ENCODE measurements around the gene FKBP15.
"Not testable (repeated sequence)": the region's sequence is repeated elsewhere in the genome, so short reads cannot be mapped to it uniquely, and the experiment has no call there.

Gene FKBP15

GRCh38 chr9:113139953-113140352, 81.1 kb downstream of the FKBP15 start:
- H3K4me1 ChIP-seq (ENCODE audit: control insufficient read depth, low read depth, low read length) = no peaks in the 10 kb centered on the region

GRCh38 chr9:113139225-113139829, 81.8 kb downstream of the FKBP15 start:
- no peaks in the 10 kb centered on the region for H3K36me3 ChIP-seq (ENCODE audit: control insufficient read depth, low read depth, low read length)
- peaks cover 4% of the 10 kb centered on the region for H3K9me3 ChIP-seq (ENCODE audit: control insufficient read depth, low read depth, low read length)
- H3K4me3 ChIP-seq (ENCODE audit: low read length) = no peak overlapping the region
- H3K9ac ChIP-seq (ENCODE audit: low read length) = no peak overlapping the region
- no peak overlapping the region for H3K27ac ChIP-seq (ENCODE audit: low read length)
- H3K4me1 ChIP-seq (ENCODE audit: control insufficient read depth, low read depth, low read length) = no peaks in the 10 kb centered on the region
- H3K27me3 ChIP-seq (ENCODE audit: control insufficient read depth, insufficient read depth, low read length) = no peaks in the 10 kb centered on the region

More at GRCh38 chr9:113139953-113140352, 81.1 kb downstream of the FKBP15 start:
- Histone ChIP-seq H3K27ac (ENCODE audit: low read length) (no peak overlapping the region), H3K36me3 (ENCODE audit: control insufficient read depth, low read depth, low read length) (no peaks in the 10 kb centered on the region), H3K27me3 (ENCODE audit: control insufficient read depth, insufficient read depth, low read length) (no peaks in the 10 kb centered on the region), H3K4me3 (ENCODE audit: low read length) (no peak overlapping the region), H3K9me3 (ENCODE audit: control insufficient read depth, low read depth, low read length) (peaks cover 4% of the 10 kb centered on the region), H3K9ac (ENCODE audit: low read length) (no peak overlapping the region)

DNA sequence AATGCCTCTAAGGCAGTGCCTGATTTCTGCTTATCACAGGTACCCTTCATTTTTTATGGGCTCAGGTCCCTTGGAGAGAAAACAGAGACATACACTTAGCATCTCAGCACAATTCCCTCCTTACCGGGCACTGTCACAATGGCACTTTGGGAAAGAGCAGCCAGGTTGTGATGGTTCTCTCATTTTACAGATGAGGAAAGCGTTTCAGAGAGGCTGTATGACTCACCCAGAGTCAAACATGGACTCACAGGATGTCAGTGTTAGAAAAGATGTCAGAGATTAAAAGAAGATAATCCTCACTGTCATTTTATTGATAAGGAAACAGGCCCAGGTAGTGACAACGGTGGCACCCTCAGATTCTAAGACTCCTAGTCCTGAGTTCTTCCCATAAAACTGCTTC, 82.3 kb downstream of the FKBP15 start:
- Histone ChIP-seq H3K4me1 (ENCODE audit: control insufficient read depth, low read depth, low read length) (no peaks in the 10 kb centered on the region), H3K27ac (ENCODE audit: low read length) (no peak overlapping the region), H3K9ac (ENCODE audit: low read length) (no peak overlapping the region), H3K4me3 (ENCODE audit: low read length) (no peak overlapping the region), H3K27me3 (ENCODE audit: control insufficient read depth, insufficient read depth, low read length) (no peaks in the 10 kb centered on the region), H3K36me3 (ENCODE audit: control insufficient read depth, low read depth, low read length) (no peaks in the 10 kb centered on the region), H3K9me3 (ENCODE audit: control insufficient read depth, low read depth, low read length) (peaks cover 4% of the 10 kb centered on the region)

GRCh38 chr9:113137196-113138168, 83.6 kb downstream of the FKBP15 start:
- Histone ChIP-seq H3K4me1 (ENCODE audit: control insufficient read depth, low read depth, low read length) (no peaks in the 10 kb centered on the region), H3K27ac (ENCODE audit: low read length) (no peak overlapping the region), H3K9ac (ENCODE audit: low read length) (no peak overlapping the region), H3K27me3 (ENCODE audit: control insufficient read depth, insufficient read depth, low read length) (no peaks in the 10 kb centered on the region), H3K9me3 (ENCODE audit: control insufficient read depth, low read depth, low read length) (peaks cover 4% of the 10 kb centered on the region), H3K36me3 (ENCODE audit: control insufficient read depth, low read depth, low read length) (no peaks in the 10 kb centered on the region), H3K4me3 (ENCODE audit: low read length) (no peak overlapping the region)

DNA sequence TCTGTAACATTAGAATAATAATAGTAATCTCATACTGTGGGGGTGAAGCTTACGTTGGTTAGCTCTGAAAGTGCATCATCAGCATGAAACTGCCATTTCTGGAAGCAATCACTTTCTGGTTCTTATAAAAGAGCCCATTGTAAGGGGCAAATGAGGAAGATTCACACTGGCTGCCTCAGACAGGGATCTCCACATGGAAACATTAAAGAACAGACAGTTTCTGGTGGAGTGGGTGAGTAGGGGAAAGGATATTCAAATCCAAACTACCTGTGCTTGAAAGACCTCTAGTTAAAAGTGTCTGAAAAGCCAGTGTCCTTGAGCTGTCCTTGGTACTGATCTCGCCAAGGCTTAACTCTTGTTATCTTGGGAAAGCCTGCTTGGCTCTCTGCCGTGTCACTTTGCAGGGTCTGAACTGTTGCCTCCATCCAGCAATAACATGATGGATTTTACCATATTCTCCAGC, 89.4 kb downstream of the FKBP15 start:
- Histone ChIP-seq H3K4me1 (ENCODE audit: control insufficient read depth, low read depth, low read length) (no peaks in the 10 kb centered on the region), H3K36me3 (ENCODE audit: control insufficient read depth, low read depth, low read length) (no peaks in the 10 kb centered on the region), H3K9ac (ENCODE audit: low read length) (no peak overlapping the region), H3K27me3 (ENCODE audit: control insufficient read depth, insufficient read depth, low read length) (no peaks in the 10 kb centered on the region), H3K27ac (ENCODE audit: low read length) (no peak overlapping the region), H3K4me3 (ENCODE audit: low read length) (no peak overlapping the region), H3K9me3 (ENCODE audit: control insufficient read depth, low read depth, low read length) (no peaks in the 10 kb centered on the region)

DNA sequence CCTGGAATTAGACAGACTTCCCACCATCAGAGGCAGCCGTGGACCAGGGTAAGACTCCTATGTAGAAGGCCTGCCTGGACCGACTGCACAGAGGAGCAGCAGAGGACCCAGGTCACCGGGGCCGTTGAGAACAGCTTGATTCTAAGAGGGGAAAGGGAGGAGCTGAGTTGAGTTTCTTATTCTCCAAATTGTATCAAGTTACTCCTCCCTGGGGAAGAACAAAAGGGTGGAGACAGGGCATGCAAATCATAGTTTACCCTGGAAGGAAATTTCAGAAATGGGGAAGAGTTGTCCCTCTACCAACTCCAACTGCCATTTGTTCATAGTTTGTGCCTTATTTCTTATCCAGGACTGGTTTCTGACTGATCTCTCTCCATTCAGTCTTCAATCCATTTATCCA, 91.2 kb downstream of the FKBP15 start:
- no peaks in the 10 kb centered on the region for H3K9me3 ChIP-seq (ENCODE audit: control insufficient read depth, low read depth, low read length)
- H3K4me3 ChIP-seq (ENCODE audit: low read length) = no peak overlapping the region
- no peak overlapping the region for H3K27ac ChIP-seq (ENCODE audit: low read length)
- H3K4me1 ChIP-seq (ENCODE audit: control insufficient read depth, low read depth, low read length) = no peaks in the 10 kb centered on the region
- no peaks in the 10 kb centered on the region for H3K27me3 ChIP-seq (ENCODE audit: control insufficient read depth, insufficient read depth, low read length)
- no peak overlapping the region for H3K9ac ChIP-seq (ENCODE audit: low read length)
- H3K36me3 ChIP-seq (ENCODE audit: control insufficient read depth, low read depth, low read length) = no peaks in the 10 kb centered on the region

GRCh38 chr9:113129466-113129865, 91.6 kb downstream of the FKBP15 start:
- Histone ChIP-seq H3K27ac (ENCODE audit: low read length) (no peak overlapping the region), H3K4me3 (ENCODE audit: low read length) (no peak overlapping the region), H3K27me3 (ENCODE audit: control insufficient read depth, insufficient read depth, low read length) (no peaks in the 10 kb centered on the region), H3K4me1 (ENCODE audit: control insufficient read depth, low read depth, low read length) (no peaks in the 10 kb centered on the region), H3K9ac (ENCODE audit: low read length) (no peak overlapping the region), H3K36me3 (ENCODE audit: control insufficient read depth, low read depth, low read length) (no peaks in the 10 kb centered on the region), H3K9me3 (ENCODE audit: control insufficient read depth, low read depth, low read length) (no peaks in the 10 kb centered on the region)

DNA sequence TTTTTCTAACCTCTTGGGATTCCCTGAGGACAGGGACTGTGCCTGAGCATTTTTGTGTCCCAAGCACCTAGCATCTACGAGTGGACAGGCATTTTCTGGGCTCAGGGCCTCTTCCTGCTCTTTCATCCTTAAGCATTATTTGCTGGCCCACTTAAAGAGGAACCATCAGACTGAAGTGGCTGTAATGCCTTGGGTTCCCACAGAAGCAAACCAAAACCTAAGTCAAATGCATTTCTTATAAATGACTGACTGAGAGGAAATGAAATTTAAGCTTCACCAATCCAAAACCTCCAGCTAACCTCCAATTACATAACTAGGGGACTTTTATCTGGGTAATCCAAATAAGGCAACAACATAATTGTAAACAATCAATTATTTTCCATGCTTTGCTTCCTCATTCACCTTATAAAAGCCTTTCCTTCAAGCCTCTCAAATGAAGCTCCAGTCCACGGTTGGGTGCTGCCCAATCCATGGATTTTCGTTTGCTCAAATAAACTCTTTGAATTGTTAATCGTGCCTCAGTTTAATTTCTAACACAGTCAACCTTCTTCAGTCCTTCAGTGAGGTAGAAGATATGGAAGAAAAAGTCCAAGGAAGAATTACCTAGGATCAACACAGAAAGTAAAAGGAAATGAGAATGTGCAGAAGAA, 95.6 kb downstream of the FKBP15 start:
- no peak overlapping the region for H3K27ac ChIP-seq (ENCODE audit: low read length)
- H3K27me3 ChIP-seq (ENCODE audit: control insufficient read depth, insufficient read depth, low read length) = no peaks in the 10 kb centered on the region
- no peak overlapping the region for H3K4me3 ChIP-seq (ENCODE audit: low read length)
- H3K4me1 ChIP-seq (ENCODE audit: control insufficient read depth, low read depth, low read length) = no peaks in the 10 kb centered on the region
- H3K9ac ChIP-seq (ENCODE audit: low read length) = no peak overlapping the region
- H3K9me3 ChIP-seq (ENCODE audit: control insufficient read depth, low read depth, low read length) = no peaks in the 10 kb centered on the region
- H3K36me3 ChIP-seq (ENCODE audit: control insufficient read depth, low read depth, low read length) = no peaks in the 10 kb centered on the region

DNA sequence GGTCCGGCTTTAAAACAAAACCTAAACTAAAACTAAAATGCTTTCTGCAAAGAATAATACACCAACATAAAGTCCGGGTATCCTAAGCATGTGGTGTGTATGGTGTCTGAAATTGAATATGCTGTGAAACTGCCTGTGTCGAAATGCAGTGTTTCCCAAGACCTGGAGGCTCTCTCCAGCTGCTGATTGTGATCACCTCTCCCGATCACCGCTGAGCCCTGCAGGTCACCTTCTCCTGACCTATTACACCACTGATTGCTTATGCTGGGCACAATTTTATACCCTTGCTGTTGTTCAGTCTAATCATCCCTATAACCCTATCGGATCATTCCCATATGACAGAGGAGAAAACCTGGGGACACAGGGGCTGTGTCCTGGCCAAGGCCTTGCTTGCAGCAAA, 102.2 kb downstream of the FKBP15 start:
- H3K27me3 ChIP-seq (ENCODE audit: control insufficient read depth, insufficient read depth, low read length); H3K9me3 ChIP-seq (ENCODE audit: control insufficient read depth, low read depth, low read length); H3K4me3 ChIP-seq (ENCODE audit: low read length); H3K9ac ChIP-seq (ENCODE audit: low read length); H3K36me3 ChIP-seq (ENCODE audit: control insufficient read depth, low read depth, low read length); H3K4me1 ChIP-seq (ENCODE audit: control insufficient read depth, low read depth, low read length); H3K27ac ChIP-seq (ENCODE audit: low read length): not testable (repeated sequence)
